ENCODE measurements around the gene VENTX. TPM values are rescaled to one million over a fixed set of nuclear protein-coding genes. Genes with fewer than 3 reads are reported as not detected.

VENTX gene, protein sequence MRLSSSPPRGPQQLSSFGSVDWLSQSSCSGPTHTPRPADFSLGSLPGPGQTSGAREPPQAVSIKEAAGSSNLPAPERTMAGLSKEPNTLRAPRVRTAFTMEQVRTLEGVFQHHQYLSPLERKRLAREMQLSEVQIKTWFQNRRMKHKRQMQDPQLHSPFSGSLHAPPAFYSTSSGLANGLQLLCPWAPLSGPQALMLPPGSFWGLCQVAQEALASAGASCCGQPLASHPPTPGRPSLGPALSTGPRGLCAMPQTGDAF
- 1 to 10 TPM in 1 of 5 donors, under 1 TPM in 2, not detected in 2; 0.45 to 3.2 (median 0.58) TPM for total RNA-seq
- polyA plus RNA-seq, result under 1 TPM; 0.15 to 0.75 (median 0.35) TPM
- long read RNA-seq, donor 1, result 0 reads
- long read RNA-seq, donor 2, result 0 reads
- long read RNA-seq, donor 3, result 0 reads
- long read RNA-seq, donor 4, result 0 reads
- long read RNA-seq, donor 5, result 0 reads
- long read RNA-seq, donor 6, result 0 reads
- long read RNA-seq, donor 7, result 0 reads
- long read RNA-seq, donor 8, result 0 reads
- long read RNA-seq, donor 9, result 0 reads
- long read RNA-seq, donor 10, result 0 reads

DNA sequence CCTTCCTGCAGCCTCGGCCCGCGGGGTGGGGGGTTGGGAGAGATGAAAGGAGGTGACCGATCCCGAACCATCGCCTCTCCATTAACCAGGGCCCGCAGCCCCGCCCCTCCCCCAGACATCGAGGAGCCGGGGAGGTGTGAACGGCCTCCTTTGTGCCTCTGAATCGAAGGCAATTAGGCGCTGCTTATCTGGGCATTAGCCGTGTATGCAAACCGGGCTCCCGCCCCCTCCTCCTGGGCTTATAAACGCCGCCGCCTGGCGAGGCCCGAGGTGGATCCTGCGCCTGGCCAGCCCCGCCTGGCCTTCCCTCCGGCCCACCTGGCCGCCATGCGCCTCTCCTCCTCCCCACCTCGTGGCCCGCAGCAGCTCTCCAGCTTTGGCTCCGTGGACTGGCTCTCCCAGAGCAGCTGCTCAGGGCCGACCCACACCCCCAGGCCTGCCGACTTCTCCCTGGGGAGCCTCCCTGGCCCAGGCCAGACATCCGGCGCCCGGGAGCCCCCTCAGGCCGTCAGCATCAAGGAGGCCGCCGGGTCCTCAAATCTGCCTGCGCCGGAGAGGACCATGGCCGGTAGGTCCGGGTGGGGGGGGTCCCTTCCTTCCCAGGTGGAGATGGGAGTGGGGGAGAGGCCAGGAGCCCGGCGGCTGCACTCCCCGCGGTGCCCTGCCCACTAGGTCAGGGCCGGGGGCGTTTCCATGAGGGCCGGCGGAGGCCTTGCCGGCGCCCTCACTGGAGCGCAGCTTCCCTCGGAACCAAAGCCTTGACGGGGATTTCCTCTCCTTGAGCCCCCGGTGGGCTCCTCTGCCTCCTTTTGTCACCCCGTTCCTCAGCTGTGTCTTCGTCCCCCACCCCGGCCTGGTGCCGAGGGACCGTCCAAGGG is at the start of gene VENTX:
VENTX (plus strand) TSS at position 268 of the 878 bp plus-strand sequence; CDS start at position 328, 60 bp downstream.
- 10 to 15% (median 14%) methylated on average over 34 to 60 of the region's 60 CpGs for WGBS, 5 donors
- intact Hi-C loops (cut with DNase I; ENCODE audit: low total_unique reads), result no loop called here
- peaks cover 43 to 100% (median 86%) of the 10 kb centered on the region in 3 donors for H3K27me3 ChIP-seq

DNA sequence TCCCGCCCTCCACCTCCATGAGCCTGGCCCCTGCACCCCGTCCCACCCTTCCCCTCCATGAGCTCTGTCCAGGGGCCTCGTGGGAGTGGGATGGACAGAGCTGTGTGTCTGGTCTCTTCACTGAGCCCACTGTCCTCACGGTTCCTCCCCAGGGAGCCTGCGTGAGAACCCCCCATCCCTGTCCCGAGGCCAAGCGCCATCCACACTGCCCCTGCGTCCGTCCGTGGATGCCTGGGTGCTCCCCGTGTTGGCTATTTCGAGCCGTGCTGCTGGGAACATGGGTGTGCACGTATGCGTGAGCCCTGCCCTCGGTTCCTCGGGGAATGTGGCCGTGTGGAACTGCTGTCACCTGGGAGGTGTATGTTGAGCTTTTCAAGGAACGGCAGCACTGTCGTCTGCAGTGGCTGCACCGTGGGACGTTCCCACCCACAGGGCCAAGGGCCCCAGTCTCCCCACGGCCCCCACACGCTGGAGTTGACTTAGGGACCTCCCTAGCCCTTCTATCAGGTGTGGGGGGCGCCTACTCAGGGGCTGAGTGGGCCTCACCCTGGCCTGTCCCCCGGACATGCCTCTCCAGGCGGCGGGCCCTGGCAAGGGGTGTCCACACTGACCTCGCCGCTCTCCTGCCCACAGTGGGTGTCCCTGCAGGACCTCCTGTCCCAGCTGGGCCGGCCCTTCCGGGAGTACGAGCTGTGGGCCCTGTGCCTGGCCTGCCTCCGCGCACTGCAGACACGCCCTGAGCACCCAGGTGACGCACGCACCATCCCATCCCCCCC is 49.6 kb upstream of the VENTX start:
- H3K4me1 ChIP-seq, result no peaks in the 10 kb centered on the region
- H3K36me3 ChIP-seq, result no peaks in the 10 kb centered on the region
- peaks cover 0 to 14% (median 3%) of the 10 kb centered on the region in 4 donors for H3K9me3 ChIP-seq
- H3K4me3 ChIP-seq, result no peak overlapping the region
- H3K27ac ChIP-seq, result no peak overlapping the region
- no peak for DNase-seq
- peaks cover 0 to 50% (median 3%) of the 10 kb centered on the region in 3 donors for H3K27me3 ChIP-seq
- intact Hi-C loops (cut with DNase I; ENCODE audit: low total_unique reads), result no loop called here
- TF ChIP-seq POLR2AphosphoS5 (IDR thresholded peaks at IDR 0.05) (no peak), POLR2A (IDR thresholded peaks at IDR 0.05) (no peak), EP300 (IDR thresholded peaks at IDR 0.05) (no peak)
- TF ChIP-seq, protein P1, sequence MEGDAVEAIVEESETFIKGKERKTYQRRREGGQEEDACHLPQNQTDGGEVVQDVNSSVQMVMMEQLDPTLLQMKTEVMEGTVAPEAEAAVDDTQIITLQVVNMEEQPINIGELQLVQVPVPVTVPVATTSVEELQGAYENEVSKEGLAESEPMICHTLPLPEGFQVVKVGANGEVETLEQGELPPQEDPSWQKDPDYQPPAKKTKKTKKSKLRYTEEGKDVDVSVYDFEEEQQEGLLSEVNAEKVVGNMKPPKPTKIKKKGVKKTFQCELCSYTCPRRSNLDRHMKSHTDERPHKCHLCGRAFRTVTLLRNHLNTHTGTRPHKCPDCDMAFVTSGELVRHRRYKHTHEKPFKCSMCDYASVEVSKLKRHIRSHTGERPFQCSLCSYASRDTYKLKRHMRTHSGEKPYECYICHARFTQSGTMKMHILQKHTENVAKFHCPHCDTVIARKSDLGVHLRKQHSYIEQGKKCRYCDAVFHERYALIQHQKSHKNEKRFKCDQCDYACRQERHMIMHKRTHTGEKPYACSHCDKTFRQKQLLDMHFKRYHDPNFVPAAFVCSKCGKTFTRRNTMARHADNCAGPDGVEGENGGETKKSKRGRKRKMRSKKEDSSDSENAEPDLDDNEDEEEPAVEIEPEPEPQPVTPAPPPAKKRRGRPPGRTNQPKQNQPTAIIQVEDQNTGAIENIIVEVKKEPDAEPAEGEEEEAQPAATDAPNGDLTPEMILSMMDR (IDR thresholded peaks at IDR 0.05), result no peak
- 81 to 89% (median 85%) methylated on average over 32 to 38 of the region's 38 CpGs for WGBS, 5 donors

More for the DNA sequence above, at the start of gene VENTX:
- Histone ChIP-seq H3K27ac (no peak within 1 kb of the TSS), H3K36me3 (no peaks in the 10 kb centered on the region), H3K9me3 (no peaks in the 10 kb centered on the region), H3K4me3 (peak within 1 kb of the TSS; percentile 26 to 42 (median 32)), H3K4me1 (peaks cover 13 to 44% (median 31%) of the 10 kb centered on the region in 4 donors)
- TF ChIP-seq POLR2A (IDR thresholded peaks at IDR 0.05) (no peak), POLR2AphosphoS5 (IDR thresholded peaks at IDR 0.05) (no peak), EP300 (IDR thresholded peaks at IDR 0.05) (no peak)
- TF ChIP-seq, protein P1 (IDR thresholded peaks at IDR 0.05), result no peak
- DNase-seq, result no peak

DNA sequence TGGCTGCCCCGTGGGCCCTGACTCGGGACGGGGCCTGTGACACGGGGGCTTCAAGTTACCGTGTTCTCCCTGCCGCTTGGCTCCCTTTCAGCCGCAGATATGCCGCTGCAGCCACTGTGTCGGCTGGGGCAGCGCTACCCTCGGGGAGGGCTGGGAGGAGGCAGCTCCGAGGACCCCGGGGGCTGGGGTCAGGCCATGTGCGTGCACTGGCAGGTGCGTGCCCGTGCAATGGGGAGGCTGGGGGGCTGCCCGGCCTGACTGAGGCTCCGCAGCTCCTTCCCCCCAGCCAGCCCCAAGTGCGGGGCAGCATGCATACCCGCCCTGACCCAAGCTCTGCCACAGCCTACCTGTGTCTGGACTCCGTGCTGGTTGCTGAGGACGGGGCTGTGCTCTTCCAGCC is 48.4 kb upstream of the VENTX start:
- Histone ChIP-seq H3K27me3 (peaks cover 0 to 50% (median 3%) of the 10 kb centered on the region in 3 donors), H3K4me1 (no peaks in the 10 kb centered on the region), H3K9me3 (peaks cover 0 to 22% (median 9%) of the 10 kb centered on the region in 4 donors), H3K4me3 (no peak overlapping the region), H3K27ac (no peak overlapping the region), H3K36me3 (no peaks in the 10 kb centered on the region)
- DNase-seq, result no peak
- intact Hi-C loops (cut with DNase I; ENCODE audit: low total_unique reads), result no loop called here
- TF ChIP-seq POLR2A (IDR thresholded peaks at IDR 0.05) (no peak), EP300 (IDR thresholded peaks at IDR 0.05) (no peak), POLR2AphosphoS5 (IDR thresholded peaks at IDR 0.05) (no peak)
- TF ChIP-seq, protein P1 (IDR thresholded peaks at IDR 0.05), result no peak
- 87 to 94% (median 90%) methylated on average over 11 to 22 of the region's 22 CpGs for WGBS, 5 donors
